Ovary (tissue), 9 donors: Measurements from ENCODE around the gene GALNT15. TPM values are rescaled to one million over a fixed set of nuclear protein-coding genes. Genes with fewer than 3 reads are reported as not detected.

Source experiments
- DNase-seq, 5 donors: peaks; one replicate each; pipeline ENCODE4 v3.0.0-alpha.2; 2019 to 2020
- H3K27ac ChIP-seq, 2 donors: fragments of 200-600 bp; one replicate each; pipeline versions ENCODE4 v1.5.1 to v1.8.0; 2019 to 2022
- H3K27me3 ChIP-seq: fragments of 200-600 bp; one replicate; pipeline ENCODE4 v1.8.0; 2022
- H3K36me3 ChIP-seq: fragments of 200-600 bp; sonication (generic); one replicate; pipeline ENCODE4 v1.5.1; 2019
- H3K4me1 ChIP-seq: one replicate; pipeline ENCODE4 v1.8.1; 2013; ENCODE audit warnings: mild to moderate bottlenecking, moderate library complexity; ENCODE audit not compliant: insufficient read depth
- H3K4me3 ChIP-seq: fragments of 200-600 bp; sonication (generic); one replicate; pipeline ENCODE4 v1.5.1; 2017
- H3K9me3 ChIP-seq, 2 donors: fragments of 200-600 bp in 1 of 2; sonication (generic) in 1 of 2; one replicate each; pipeline versions ENCODE4 v1.5.1 to v1.8.1; 2013 to 2019; ENCODE audit warnings: mild to moderate bottlenecking in 1 of 2, moderate library complexity in 1 of 2
- CTCF ChIP-seq, 3 donors: fragments of 450-650 bp in 2 of 3; fragments of 200-600 bp in 1 of 3; IDR thresholded peaks; one replicate each; pipeline versions ENCODE4 v1.5.1 to v1.8.0; 2016 to 2022; ENCODE audit warnings: antibody characterized with exemption in 3 of 3, mild to moderate bottlenecking in 1 of 3
- EP300 ChIP-seq: sonication (generic); formaldehyde crosslinking; IDR thresholded peaks from one replicate; pipeline ENCODE4 v1.6.1; 2017; ENCODE audit warnings: antibody characterized with exemption
- POLR2A ChIP-seq: fragments of 450-650 bp; IDR thresholded peaks from one replicate; pipeline ENCODE4 v1.6.1; 2017; ENCODE audit warnings: antibody characterized with exemption, mild to moderate bottlenecking, moderate library complexity
- WGBS, 3 donors: extraction: QIAGEN DNeasy Blood & Tissue Kit in 1 of 3; methylation state at CpG; one replicate each; pipeline versions ENCODE4 v1.1.5 to v1.1.7; 2013 to 2017; 5-methylcytosine and 5-hydroxymethylcytosine counted together
- intact Hi-C, 4 donors: fragments of 100-400 bp; cut with DNase I; formaldehyde crosslinking; loops; one replicate each; pipeline versions ENCODE4 v1.11.0 to v1.15.1; 2022 to 2023
- polyA plus RNA-seq, 2 donors: library from polyadenylated mRNA; stranded (reverse); fragments of 200-250 nt in 1 of 2; fragments of 350-450 nt in 1 of 2; fragmentation: Illumina TruSeq in 1 of 2; extraction: RNeasy Lipid Tissue Mini Kit (QIAGEN cat#74804) in 1 of 2; gene quantifications; one replicate each; pipeline ENCODE4 v1.2.3, GENCODE V29; 2013 to 2014
- total RNA-seq, 7 donors: library from RNA; depleted of rRNA in 2 of 7; stranded (reverse); fragments of >200 nt in 2 of 7; fragmentation: NEBNext Ultra II Directional in 3 of 7; extraction: Animal tissue kit (Norgen Biotek cat#: 25700) in 3 of 7; gene quantifications; one replicate each; pipeline versions ENCODE4 v1.1.0 to v1.2.4, GENCODE V29; 2016 to 2023
- donor health status: DM: no; HTN: no; CAD: no; lungs with moderate emphysema.
- donor health status: DM: no; HTN: no; CAD: no.
- donor health status: Bipolar disorder and iron deficiency.
- donor health status: DM: yes; HTN: yes; CAD: no.
- donor health status: DM: no; HTN: no; CAD: no.
- donor health status: DM: yes; HTN: yes; CAD: no.

The GALNT15 gene
- total and polyA plus RNA-seq, 9 donors, result 14.5 to 118 (median 28.5) TPM

DNA sequence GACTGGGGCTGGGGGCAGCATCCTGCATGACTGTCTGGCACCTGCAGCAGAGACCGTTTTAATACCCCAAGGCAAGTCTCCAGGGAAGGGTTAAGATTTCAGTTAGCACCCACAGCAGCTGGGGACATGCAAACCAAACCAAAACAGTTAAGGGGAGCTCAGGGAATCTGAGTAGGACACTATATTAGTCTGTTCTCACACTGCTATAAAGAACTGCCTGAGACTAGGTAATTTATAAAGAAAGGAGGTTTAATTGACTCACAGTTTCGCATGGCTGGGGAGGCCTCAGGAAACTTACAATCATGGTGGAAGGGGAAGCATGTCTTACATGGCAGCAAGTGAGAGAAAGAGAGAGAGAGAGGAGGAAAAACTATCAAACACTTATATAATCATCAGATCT lies 25.3 kb downstream of the GALNT15 start:
- Histone ChIP-seq H3K27me3 (no peaks in the 10 kb centered on the region), H3K9me3 (no peaks in the 10 kb centered on the region), H3K36me3 (no peaks in the 10 kb centered on the region), H3K27ac (no peak overlapping the region), H3K4me3 (no peak overlapping the region), H3K4me1 (no peaks in the 10 kb centered on the region)
- 86 to 100% (median 93%) methylated on average over 2 of the region's 2 CpGs for WGBS, 3 donors
- TF ChIP-seq CTCF (IDR thresholded peaks at IDR 0.05), result no peak
- no peak for TF ChIP-seq EP300
- no peak for TF ChIP-seq POLR2A
- no peak for DNase-seq
- intact Hi-C loops, result no loop called here

- DNase-seq, result no peak
- H3K27me3 ChIP-seq, result no peaks in the 10 kb centered on the region
- H3K4me3 ChIP-seq, result no peak overlapping the region
- TF ChIP-seq CTCF (IDR thresholded peaks at IDR 0.05) (no peak), EP300 (no peak), POLR2A (no peak)
- H3K27ac ChIP-seq, result no peak overlapping the region
- intact Hi-C loops, result no loop called here
- no peaks in the 10 kb centered on the region for H3K36me3 ChIP-seq
- 91 to 94% (median 93%) methylated on average over 8 of the region's 8 CpGs for WGBS, 3 donors
- no peaks in the 10 kb centered on the region for H3K4me1 ChIP-seq
- H3K9me3 ChIP-seq, result no peaks in the 10 kb centered on the region
These were observed 25.9 kb downstream of the GALNT15 start for GRCh38 chr3:16200411-16200810.

DNA sequence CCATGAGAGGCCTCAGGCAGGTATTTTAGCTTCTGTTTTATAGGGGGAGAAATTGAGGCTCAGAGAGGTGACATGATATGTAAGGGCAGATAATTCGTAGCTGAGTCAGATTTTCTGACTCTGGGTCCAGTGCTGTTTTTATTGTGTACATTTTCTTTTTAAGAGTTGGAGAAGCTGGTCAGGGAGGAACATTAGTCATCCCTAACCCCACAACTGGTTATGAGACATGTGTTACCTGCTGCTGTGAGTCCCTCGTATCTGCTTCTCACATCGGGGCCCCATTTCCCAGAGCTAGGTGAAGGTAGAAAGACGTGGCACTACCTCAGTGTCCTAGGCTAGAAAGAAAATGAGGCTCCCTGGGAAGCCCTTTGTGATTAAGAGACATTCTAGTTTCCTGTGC lies 28.6 kb downstream of the GALNT15 start:
- Histone ChIP-seq H3K4me1 (no peaks in the 10 kb centered on the region), H3K27ac (no peak overlapping the region), H3K9me3 (no peaks in the 10 kb centered on the region), H3K36me3 (no peaks in the 10 kb centered on the region), H3K27me3 (no peaks in the 10 kb centered on the region), H3K4me3 (no peak overlapping the region)
- 85 to 95% (median 85%) methylated on average over 4 of the region's 4 CpGs for WGBS, 3 donors
- no peak for DNase-seq
- TF ChIP-seq CTCF (IDR thresholded peaks at IDR 0.05), result no peak
- no peak for TF ChIP-seq EP300
- no peak for TF ChIP-seq POLR2A
- intact Hi-C loops, result no loop called here

GRCh38 chr3:16203671-16204629 lies 29.5 kb downstream of the GALNT15 start:
- Histone ChIP-seq H3K27me3 (no peaks in the 10 kb centered on the region), H3K36me3 (no peaks in the 10 kb centered on the region)
- DNase-seq, result no peak

More at GRCh38 chr3:16203671-16204629, 29.5 kb downstream of the GALNT15 start:
- H3K27ac ChIP-seq, result no peak overlapping the region
- no peaks in the 10 kb centered on the region for H3K9me3 ChIP-seq
- H3K4me1 ChIP-seq, result no peaks in the 10 kb centered on the region
- intact Hi-C loops, result no loop called here
- H3K4me3 ChIP-seq, result no peak overlapping the region
- WGBS, 3 donors, result 48 to 64% (median 62%) methylated on average over 6 of the region's 6 CpGs
- TF ChIP-seq CTCF (IDR thresholded peaks at IDR 0.05) (no peak), POLR2A (no peak)
